A673 (cell line): ENCODE data around the gene IFI16. TPM values are rescaled to one million over a fixed set of nuclear protein-coding genes. Genes with fewer than 3 reads are reported as not detected.

Source experiments
- BruUV-seq: library from RNA; stranded (reverse); fragments of 400-500 nt; replicated peaks from 2 replicates; lab custom pipeline; 2021; lab: Mats Ljungman, UMichigan
- CTCF ChIA-PET: fragments of 300-600 bp; sonication (Branson Sonifier 250); formaldehyde crosslinking; loops from one replicate; lab custom pipeline; 2022; ENCODE audit warnings: antibody characterized with exemption; lab: Charles Lee
- POLR2A ChIA-PET: fragments of 300-600 bp; sonication (Branson Sonifier 250); formaldehyde crosslinking; loops from one replicate; lab custom pipeline; 2022; ENCODE audit warnings: antibody characterized with exemption; ENCODE audit not compliant: low non-redundant PET; lab: Charles Lee
- DNase-seq: peaks from one replicate; pipeline ENCODE4 v3.0.0-alpha.2; 2015; ENCODE audit warnings: low spot score
- H3K27ac ChIP-seq: fragments of 200-600 bp; sonication (generic); 2 replicates; pipeline ENCODE4 v1.5.1; 2016; ENCODE audit warnings: mixed run types, low read depth, mild to moderate bottlenecking, mixed read lengths, antibody characterized with exemption, low read length; ENCODE audit not compliant: poor library complexity, severe bottlenecking
- H3K27me3 ChIP-seq: fragments of 200-600 bp; sonication (generic); replicated peaks from 2 replicates; pipeline ENCODE4 v1.6.1; 2017; ENCODE audit warnings: mixed run types, low read depth, mild to moderate bottlenecking, mixed read lengths, antibody characterized with exemption, low read length; ENCODE audit not compliant: insufficient read depth, poor library complexity
- H3K36me3 ChIP-seq: fragments of 200-600 bp; sonication (generic); 2 replicates; pipeline ENCODE4 v1.6.1; 2016; ENCODE audit warnings: mixed run types, mild to moderate bottlenecking, mixed read lengths, antibody characterized with exemption, low read length; ENCODE audit not compliant: insufficient read depth, poor library complexity, severe bottlenecking
- H3K4me1 ChIP-seq: fragments of 200-600 bp; sonication (generic); 2 replicates; pipeline ENCODE4 v1.6.1; 2017; ENCODE audit warnings: mixed run types, mild to moderate bottlenecking, mixed read lengths, antibody characterized with exemption, low read length; ENCODE audit not compliant: insufficient read depth, poor library complexity, severe bottlenecking
- H3K4me3 ChIP-seq: fragments of 200-600 bp; sonication (generic); 2 replicates; pipeline ENCODE4 v1.5.1; 2016; ENCODE audit warnings: low read depth, mixed run types, mild to moderate bottlenecking, mixed read lengths, low read length; ENCODE audit not compliant: poor library complexity, severe bottlenecking
- H3K9me3 ChIP-seq: fragments of 200-600 bp; sonication (generic); 2 replicates; pipeline ENCODE4 v1.6.1; 2016; ENCODE audit warnings: mixed run types, low read depth, mild to moderate bottlenecking, mixed read lengths, antibody characterized with exemption, low read length; ENCODE audit not compliant: poor library complexity, severe bottlenecking
- EZH2 ChIP-seq: fragments of 200-600 bp; sonication (generic); IDR thresholded peaks from 2 replicates; pipeline ENCODE4 v1.6.1; 2017; ENCODE audit warnings: borderline replicate concordance, low read depth, mild to moderate bottlenecking, mixed read lengths, antibody characterized with exemption, low read length; ENCODE audit not compliant: poor library complexity, severe bottlenecking
- intact Hi-C: fragments of 100-400 bp; cut with micrococcal nuclease; formaldehyde crosslinking; loops from one replicate; pipeline ENCODE4 v1.10.0; 2022; ENCODE audit not compliant: unreplicated experiment
- total RNA-seq: library from RNA; stranded (reverse); gene quantifications from 2 replicates; pipeline ENCODE4 v1.2.3, GENCODE V29; 2021
- TF ChIP-seq, protein P1 (sequence below): fragments of 300-800, 200-600 bp; sonication (generic); conservative IDR thresholded peaks from 2 replicates; pipeline ENCODE4 v1.5.1; 2017; ENCODE audit warnings: low read depth, mild to moderate bottlenecking, antibody characterized with exemption, low read length, moderate library complexity, mixed read lengths

The IFI16 gene
- total RNA-seq, 1 experiment from 2014 or later = 87.4 TPM

GRCh38 chr1:159051436-159051835 lies 41.7 kb downstream of the IFI16 start:
- Histone ChIP-seq H3K36me3 (peaks cover 57% of the 10 kb centered on the region), H3K27ac (no peak overlapping the region), H3K4me3 (no peak overlapping the region), H3K4me1 (peaks cover 26% of the 10 kb centered on the region), H3K9me3 (no peaks in the 10 kb centered on the region), H3K27me3 (no peaks in the 10 kb centered on the region)
- DNase-seq = no peak
- intact Hi-C loops = no loop called here
- ChIA-PET POLR2A (interaction anchor here (0.5 kb wide), 1 partner anchor 65 kb away, joined by 3 read pairs; no protein-coding TSS in a partner anchor), CTCF (no interaction called here)
- TF ChIP-seq, protein P1, sequence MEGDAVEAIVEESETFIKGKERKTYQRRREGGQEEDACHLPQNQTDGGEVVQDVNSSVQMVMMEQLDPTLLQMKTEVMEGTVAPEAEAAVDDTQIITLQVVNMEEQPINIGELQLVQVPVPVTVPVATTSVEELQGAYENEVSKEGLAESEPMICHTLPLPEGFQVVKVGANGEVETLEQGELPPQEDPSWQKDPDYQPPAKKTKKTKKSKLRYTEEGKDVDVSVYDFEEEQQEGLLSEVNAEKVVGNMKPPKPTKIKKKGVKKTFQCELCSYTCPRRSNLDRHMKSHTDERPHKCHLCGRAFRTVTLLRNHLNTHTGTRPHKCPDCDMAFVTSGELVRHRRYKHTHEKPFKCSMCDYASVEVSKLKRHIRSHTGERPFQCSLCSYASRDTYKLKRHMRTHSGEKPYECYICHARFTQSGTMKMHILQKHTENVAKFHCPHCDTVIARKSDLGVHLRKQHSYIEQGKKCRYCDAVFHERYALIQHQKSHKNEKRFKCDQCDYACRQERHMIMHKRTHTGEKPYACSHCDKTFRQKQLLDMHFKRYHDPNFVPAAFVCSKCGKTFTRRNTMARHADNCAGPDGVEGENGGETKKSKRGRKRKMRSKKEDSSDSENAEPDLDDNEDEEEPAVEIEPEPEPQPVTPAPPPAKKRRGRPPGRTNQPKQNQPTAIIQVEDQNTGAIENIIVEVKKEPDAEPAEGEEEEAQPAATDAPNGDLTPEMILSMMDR = no peak
- no peak for TF ChIP-seq EZH2
- no TSS peak for BruUV-seq

- Histone ChIP-seq H3K27ac (no peak overlapping the region), H3K9me3 (no peaks in the 10 kb centered on the region), H3K27me3 (peaks cover 5% of the 10 kb centered on the region), H3K4me3 (no peak overlapping the region), H3K4me1 (peaks cover 28% of the 10 kb centered on the region), H3K36me3 (peaks cover 52% of the 10 kb centered on the region)
- intact Hi-C loops = no loop called here
- DNase-seq = peak; percentile 80
- TF ChIP-seq, protein P1 = no peak
- no peak for TF ChIP-seq EZH2
- BruUV-seq = no TSS peak
- CTCF ChIA-PET = no interaction called here
- POLR2A ChIA-PET = no interaction called here
Measured at GRCh38 chr1:159054427-159054826, 44.7 kb downstream of the IFI16 start.

DNA sequence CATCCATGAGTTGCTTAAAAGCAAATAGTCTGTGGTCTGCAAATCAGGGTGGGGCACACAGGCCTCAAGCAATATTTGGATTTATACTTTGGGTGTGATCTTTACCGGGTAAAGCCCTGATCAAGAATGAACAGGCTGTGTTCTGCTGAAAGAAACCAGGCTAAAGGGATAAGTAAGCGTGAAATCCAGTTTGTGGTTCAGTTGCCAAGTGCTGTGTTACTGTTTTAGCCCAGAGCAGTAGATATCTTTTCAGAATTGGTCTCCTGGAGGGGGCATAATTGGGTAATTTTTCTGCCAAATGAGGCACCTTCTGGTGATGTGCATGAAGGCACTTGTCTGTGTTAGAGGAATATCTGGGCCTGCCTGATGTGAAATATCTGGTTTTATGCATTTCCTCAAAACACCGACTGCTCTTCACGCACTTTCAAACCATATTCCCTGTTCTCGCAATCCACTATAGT lies 45.5 kb downstream of the IFI16 start:
- Histone ChIP-seq H3K4me1 (peaks cover 28% of the 10 kb centered on the region), H3K27ac (no peak overlapping the region), H3K36me3 (peaks cover 44% of the 10 kb centered on the region), H3K27me3 (peaks cover 12% of the 10 kb centered on the region), H3K4me3 (no peak overlapping the region), H3K9me3 (no peaks in the 10 kb centered on the region)
- CTCF ChIA-PET = no interaction called here
- BruUV-seq = no TSS peak
- peak; percentile 95 for DNase-seq
- POLR2A ChIA-PET = interaction anchor here (0.8 kb wide), 1 partner anchor 57 kb away, joined by 4 read pairs; no protein-coding TSS in a partner anchor
- no peak for TF ChIP-seq EZH2
- TF ChIP-seq, protein P1 = no peak
- intact Hi-C loops = loop anchor here (5.0 kb wide), 1 partner anchor 43 kb away; no protein-coding TSS in a partner anchor
